NCI-H82 treated with DMSO at 0.1 percent for 48 hours (cell line): ENCODE results near the gene P2RX3.
A peak's percentile ranks its signal among the peaks of the same experiment; 100 is the strongest.

Experiments
- DNase-seq: peaks from one replicate; lab custom pipeline; 2025; ENCODE audit not compliant: unreplicated experiment; lab: John Stamatoyannopoulos, UW

Gene P2RX3

GRCh38 chr11:57368845-57369232, 30.7 kb downstream of the P2RX3 start:
- peak; percentile 89 for DNase-seq

DNA sequence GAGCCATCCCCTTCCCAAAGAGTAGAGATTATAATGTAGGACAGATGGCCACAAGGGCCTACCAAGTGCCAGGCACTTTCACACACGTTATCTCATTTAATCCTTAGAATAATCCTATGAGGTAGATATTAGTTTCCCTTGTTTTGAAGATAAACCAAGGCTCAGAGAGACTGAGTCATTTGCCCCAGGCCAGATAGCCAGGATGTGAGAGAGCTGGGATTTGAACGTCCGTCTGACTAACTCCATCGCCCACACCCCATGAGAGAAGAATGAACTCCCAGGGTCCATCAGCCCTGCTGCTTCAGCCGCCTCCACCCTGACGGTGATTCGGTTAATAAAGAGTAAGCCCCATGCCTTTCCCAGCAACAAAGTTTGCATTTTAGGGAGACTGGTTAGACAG, 32.1 kb downstream of the P2RX3 start:
- DNase-seq = peak; percentile 76

DNA sequence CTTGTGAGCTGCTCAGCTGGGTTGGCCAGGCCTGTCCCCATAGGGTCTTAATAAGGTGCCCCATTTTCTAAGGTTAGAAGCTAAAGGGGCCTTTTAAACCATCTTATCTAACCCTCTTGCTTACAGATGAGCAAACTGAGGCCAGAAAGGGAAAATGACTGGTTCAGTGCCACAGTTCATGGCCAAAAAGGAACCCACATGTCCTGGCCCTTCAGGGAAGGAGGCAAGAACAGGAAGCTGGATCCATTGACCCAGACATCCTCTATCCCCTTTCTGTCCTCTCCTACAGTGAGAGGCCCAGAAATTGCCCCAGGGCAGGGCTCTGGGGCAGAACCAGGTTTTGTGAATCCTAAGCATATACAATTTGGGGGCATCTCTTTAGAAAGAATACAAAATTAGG, 32.8 kb downstream of the P2RX3 start:
- DNase-seq = no peak

DNA sequence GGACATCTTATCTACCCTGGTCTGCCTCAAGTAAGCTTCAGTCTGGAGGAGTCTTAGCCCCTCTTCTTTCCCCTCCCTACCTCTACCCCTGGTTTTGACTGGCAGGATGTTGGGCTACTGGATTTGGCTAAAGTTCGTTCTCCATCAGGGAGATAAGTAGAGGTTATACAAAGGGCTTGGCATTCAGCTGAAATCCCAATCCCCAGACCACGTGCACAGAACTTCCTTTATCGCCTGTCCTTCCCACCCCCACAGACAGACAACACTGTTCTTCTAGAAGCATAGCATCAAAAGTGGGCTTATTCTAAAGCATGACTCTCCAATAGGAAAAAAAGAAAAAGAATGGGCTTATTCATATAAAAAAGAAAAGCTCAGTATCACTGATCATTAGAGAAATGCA, 35.0 kb downstream of the P2RX3 start:
- DNase-seq = no peak

DNA sequence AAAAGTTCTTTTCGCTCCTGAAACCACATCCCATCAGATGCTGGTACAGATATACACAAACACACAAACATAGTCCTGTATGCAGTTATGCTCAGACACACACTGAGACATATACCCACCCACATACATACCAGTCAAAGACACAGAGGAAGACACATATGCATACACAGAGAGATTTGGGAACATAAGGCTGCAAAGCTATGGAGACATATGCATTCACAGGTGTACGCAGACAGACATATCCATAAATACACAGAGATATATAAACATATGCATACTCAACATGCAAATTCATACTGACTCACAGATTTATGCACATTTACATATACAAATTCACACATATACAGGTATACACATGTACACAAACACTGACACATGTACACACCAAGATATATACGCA, 36.8 kb downstream of the P2RX3 start:
- DNase-seq = no peak

DNA sequence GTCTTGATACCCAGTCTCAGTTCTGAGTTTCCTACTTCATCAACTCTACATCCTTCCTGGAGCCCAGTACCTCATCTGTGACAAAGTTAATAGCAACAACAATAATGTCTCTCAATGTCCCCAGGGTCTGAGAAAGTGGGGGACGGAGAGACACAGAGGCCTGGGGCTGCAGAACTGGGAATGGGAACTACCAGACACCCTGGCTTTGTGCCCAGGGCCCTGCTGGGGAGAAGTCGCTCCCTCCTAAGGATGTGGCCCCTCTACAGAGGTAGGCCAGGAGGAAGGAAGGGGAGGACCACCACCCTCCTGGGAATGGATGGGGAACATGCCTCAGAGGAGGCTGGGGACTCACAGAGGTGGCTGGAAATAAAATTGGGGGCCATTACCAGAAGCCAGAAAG, 37.3 kb downstream of the P2RX3 start:
- no peak for DNase-seq

DNA sequence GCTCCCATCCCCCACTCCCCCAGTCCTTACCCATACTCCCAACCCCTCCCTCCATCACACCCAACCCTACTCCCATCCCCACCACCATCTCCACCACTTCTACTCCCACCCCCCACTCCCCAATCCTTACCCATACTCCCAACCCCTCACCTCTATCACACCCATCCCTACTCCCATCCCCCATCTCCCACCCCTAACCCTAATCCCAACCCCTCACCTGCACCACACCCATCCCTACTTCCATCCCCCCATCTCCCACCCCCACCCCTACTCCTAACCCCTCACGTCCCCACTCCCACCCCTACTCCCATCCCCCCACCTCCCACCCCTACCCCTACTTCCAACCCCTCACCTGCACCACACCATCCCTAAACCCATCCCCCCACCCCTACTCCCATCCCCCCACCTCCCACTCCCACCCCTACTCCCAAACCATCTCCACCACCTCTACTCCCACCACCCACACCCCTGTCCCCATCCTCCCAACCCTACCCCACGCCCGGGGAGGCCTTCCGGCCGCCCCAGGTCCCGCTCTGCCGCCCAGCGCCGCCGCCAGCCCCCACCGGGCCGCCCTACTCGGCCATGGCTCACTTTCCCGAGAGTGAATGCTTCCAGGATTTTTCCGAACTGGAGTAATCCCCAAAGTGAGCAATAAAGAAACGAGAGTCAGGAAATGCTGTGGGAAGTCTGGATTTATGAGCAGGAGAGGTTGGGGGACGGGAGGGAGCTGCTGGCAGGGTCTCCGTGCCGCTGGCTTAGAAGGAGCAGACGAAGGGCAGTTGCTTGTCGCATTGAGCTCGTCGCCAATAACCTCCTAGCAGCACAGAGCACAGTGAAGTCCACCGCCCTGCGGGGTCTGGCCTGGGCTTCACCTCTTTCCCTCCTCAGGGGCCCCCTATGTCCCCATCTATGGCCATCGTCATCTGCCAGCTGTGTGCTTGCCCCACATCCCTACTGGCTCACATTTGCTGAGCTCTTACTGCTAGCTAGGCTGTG, 38.2 kb downstream of the P2RX3 start:
- DNase-seq = no peak

GRCh38 chr11:57377107-57377506, 39.0 kb downstream of the P2RX3 start:
- peak; percentile 26 for DNase-seq

DNA sequence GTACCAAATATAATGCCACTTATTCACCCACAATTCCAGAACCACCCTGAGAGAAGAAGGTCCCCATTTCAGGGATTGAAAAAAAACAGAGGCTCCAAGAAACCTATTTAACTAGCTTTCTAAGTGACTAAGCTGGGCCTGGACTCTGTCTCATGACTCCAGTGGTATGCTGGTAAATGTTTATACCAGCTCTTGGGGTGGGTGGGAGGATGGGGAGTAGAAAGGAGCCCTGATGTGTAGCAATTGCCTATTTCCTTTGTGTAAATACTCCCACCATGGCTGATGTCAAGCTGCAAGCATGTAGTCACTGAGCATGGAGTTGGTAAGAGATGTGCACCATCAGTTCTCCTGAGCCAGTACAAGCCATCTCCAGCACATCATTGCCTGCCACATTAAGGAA, 40.0 kb downstream of the P2RX3 start:
- DNase-seq = no peak

GRCh38 chr11:57379732-57380131, 41.6 kb downstream of the P2RX3 start:
- DNase-seq = no peak

GRCh38 chr11:57380975-57381374, 42.8 kb downstream of the P2RX3 start, which contains the start of gene PRG3:
Gene PRG3 (minus strand): TSS chr11:57381150. CDS start chr11:57380708, 442 bp downstream.
- no peak for DNase-seq

- peak; percentile 55 for DNase-seq
Observed at GRCh38 chr11:57386178-57386940, 48.2 kb downstream of the P2RX3 start.

DNA sequence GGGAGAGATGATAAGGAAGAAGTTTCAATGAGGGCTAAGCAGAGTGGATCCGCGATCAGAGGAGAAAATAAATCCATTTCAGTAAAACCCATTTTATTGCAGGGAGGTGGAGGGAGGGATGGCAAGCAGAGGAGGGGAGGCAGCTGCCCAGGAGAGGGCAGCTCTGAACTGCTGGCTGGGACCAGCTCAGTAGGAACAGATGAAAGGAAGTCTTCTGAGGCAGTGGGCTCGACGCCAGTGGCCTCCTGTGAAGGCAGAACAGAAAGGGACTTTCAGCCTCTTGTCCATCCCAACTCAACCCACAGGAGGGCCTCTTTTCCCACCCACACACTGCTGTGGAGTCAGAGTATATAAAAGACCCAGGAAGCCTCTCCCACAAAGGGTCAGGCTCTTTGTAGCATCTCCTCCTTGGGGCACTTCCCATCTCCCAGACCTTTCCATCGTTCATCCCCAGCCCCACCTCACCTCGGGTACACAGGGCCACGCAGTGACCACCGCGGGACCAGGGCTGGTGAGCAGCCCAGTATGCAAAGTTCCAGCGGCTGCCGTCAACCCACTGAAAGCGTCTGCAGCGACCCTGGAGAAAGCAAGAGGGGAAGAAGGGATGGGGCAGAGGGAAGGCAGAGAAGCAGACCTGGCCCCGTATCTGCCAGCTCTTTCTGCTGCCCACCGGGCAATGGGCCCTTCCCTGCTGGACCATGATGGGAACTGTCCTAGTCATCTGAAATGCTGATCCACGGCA, 49.3 kb downstream of the P2RX3 start:
- DNase-seq = no peak

- DNase-seq = no peak
Observed at GRCh38 chr11:57390535-57390934, 52.4 kb downstream of the P2RX3 start, which contains the start of gene PRG2. Gene PRG2 (minus strand): TSS chr11:57390650. CDS start chr11:57389944, 706 bp downstream.

- no peak for DNase-seq
Observed at GRCh38 chr11:57391111-57391510, 53.0 kb downstream of the P2RX3 start.

DNA sequence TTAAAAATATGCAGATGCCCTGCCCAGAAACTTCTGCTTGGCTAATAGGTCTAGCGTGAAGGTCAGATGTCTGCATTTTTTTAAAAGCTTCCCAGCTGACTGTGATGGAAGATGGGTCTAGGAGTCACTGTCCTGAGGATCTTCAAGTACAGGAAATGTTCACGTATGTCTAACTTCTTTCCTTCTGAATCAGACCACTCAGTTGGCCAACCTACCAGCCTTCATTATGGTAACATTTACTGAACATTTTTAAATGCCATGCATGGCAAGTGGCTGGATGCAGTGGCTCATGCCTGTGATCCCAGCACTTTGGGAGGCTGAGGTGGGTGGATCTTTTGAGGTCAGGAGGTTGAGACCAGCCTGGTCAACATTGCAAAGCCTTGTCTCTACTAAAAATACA, 53.4 kb downstream of the P2RX3 start:
- DNase-seq = no peak

DNA sequence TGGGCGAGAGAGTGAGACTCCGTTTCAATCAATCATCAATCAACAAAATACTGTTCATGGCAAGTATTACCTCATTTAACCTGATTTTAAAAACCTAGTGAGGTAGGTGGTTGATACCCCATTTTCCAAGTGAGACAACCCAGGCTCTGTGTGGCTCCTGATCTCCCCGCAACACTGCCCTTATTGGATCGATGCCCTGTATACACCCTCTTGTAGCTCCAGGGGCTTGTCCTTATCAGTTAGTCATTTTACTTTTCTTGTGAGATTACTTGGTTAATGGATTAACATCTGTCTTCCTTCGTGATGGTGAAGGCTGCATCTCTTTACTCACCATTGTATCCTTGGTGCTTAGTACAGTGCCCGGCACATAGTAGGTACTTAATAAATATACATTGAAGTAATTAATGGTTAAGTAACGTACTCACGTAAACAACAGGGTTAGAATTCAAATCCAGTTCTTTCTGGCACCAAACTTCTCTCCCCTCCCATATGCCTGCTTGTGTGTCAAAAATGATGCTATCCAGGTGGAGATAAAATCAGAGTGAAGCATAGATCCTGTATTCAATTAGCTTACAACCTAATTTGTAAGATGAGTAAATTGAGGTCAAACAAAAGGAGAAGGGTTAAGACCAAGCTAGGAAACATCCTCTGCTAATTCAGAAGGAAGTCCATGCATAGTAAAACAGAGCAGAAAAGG, 54.1 kb downstream of the P2RX3 start:
- DNase-seq = no peak

DNA sequence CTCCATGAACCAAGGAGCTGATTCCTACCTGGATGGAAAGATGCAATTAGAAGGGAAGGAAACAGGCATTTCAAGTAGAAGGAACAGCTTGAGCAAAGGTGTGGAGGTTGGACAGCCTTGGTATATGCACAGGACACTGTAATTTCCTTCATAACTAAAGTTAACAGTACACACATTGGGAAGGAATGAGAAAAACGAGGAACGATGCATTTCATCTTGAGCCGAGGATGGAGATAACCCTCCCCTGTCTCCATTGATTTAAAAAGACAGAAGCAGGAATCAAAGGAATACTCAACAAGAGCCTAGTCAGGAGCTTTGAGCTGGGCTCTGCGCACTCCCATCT, 54.6 kb downstream of the P2RX3 start:
- DNase-seq = no peak

DNA sequence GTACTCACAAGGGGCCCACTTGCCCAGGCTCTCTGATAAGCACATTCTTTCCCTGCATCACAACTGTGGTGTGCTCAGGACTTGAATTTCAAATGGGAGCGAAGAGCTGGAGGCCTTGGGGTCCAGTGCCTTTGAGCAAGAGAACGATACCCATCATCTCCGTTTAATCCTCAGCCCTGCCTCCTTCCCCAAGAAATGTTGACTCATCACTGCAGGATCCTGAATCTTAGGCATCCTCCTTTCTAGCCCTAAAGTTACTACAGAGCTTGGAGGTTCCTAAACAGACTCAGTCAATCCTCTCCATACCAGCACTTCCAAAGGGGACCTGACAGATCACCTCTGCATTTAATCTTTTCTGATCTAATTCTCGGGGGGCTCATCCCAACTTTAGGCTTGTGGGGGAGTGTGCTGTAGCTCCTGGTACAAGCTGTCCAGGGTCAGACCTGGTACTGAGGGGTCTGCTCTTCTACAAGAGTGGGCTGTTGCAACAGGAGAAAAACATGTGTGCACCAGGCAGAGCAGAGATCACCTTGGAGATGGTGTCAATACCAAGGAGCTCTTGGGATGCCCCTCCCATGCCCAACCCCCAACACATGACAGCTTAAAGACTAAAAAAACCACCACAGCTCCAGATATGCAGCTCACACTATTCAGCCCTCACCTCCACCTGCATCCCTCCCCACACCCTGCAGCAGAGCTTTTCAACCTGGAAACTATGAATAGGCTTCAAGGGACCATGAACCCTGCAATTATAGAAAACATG, 56.2 kb downstream of the P2RX3 start:
- DNase-seq = no peak
